ENCODE results near the gene SLC8A1.

The SLC8A1 gene

DNA sequence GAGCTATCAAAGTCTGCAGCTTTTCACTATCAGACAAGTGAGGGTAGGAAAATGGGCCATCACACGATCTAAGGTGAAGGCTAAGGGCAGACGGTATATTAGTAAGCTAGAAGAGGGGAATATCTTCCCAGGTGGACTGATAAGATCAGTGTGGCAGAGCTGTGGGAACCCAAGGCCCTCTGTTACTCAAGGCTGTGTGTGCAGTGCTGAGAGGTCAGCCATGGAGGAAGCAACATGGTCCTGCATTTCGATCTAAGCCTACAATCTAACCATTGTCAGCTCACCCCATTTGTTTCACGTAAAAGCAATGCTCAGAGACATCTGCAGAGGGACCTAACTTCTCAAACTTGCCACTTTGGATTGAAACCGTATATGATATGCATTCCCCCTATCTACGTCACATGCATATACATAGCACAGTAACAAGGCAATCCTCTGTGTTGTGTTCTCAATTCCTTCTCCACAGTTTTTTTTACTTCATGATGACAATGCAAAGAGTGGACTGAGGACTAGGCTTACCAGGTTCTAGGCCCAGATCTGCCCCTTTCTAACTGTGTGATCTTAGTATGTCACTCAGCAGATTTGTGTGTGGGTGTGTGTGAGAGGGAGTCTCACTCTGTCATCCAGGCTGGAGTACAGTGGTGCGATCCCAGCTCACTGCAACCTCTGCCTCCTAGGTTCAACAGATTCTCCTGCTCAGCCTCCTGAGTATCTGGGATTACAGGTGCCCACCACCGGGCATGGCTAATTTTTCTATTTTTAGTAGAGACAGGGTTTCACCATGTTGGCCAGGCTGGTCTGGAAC lies 45.2 kb downstream of the SLC8A1 start:
- no peak for DNase-seq (ENCODE audit: extremely low read depth, low read depth)
- no peak overlapping the region for H3K4me3 ChIP-seq (replicated peaks; ENCODE audit: low read depth, low read length)
- TF ChIP-seq, protein P1, sequence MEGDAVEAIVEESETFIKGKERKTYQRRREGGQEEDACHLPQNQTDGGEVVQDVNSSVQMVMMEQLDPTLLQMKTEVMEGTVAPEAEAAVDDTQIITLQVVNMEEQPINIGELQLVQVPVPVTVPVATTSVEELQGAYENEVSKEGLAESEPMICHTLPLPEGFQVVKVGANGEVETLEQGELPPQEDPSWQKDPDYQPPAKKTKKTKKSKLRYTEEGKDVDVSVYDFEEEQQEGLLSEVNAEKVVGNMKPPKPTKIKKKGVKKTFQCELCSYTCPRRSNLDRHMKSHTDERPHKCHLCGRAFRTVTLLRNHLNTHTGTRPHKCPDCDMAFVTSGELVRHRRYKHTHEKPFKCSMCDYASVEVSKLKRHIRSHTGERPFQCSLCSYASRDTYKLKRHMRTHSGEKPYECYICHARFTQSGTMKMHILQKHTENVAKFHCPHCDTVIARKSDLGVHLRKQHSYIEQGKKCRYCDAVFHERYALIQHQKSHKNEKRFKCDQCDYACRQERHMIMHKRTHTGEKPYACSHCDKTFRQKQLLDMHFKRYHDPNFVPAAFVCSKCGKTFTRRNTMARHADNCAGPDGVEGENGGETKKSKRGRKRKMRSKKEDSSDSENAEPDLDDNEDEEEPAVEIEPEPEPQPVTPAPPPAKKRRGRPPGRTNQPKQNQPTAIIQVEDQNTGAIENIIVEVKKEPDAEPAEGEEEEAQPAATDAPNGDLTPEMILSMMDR (IDR thresholded peaks at IDR 0.05; ENCODE audit: low read depth, low read length, missing control alignments), result no peak

GRCh38 chr2:40405465-40405864 lies 46.4 kb downstream of the SLC8A1 start:
- no peak overlapping the region for H3K4me3 ChIP-seq (replicated peaks; ENCODE audit: low read depth, low read length)
- TF ChIP-seq, protein P1 (IDR thresholded peaks at IDR 0.05; ENCODE audit: low read depth, low read length, missing control alignments), result no peak
- DNase-seq (ENCODE audit: extremely low read depth, low read depth), result no peak

- no peak overlapping the region for H3K4me3 ChIP-seq (replicated peaks; ENCODE audit: low read depth, low read length)
- TF ChIP-seq, protein P1 (IDR thresholded peaks at IDR 0.05; ENCODE audit: low read depth, low read length, missing control alignments), result no peak
- no peak for DNase-seq (ENCODE audit: extremely low read depth, low read depth)
Observed at GRCh38 chr2:40404517-40404916, 47.4 kb downstream of the SLC8A1 start.

DNA sequence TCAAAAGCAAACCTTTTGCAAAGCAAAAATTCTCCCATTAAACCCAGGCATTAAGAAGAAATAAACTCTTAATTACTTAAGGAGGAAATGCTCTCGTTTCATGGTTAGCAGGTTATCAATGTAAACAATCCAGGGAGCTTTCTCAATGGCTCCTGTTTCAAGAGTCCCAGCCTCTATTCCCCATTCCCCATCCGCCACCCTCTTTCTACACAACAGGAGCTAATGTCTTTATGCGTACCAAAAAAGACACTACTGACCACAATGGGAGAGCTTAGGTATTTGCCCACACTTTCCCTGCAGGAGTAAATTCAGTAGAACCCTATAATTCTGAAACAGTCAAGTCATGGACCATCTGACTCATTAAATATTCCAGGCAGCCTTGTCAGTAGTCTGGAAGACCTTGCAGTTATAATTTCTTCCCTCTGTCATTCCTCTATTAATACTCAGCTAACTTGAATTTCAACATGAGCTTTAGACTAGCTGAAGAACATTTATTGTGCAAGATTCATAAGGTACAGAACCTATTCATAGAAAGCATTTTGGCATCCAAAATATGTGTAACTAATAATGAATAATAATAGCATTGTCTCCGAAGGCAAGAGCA lies 48.6 kb downstream of the SLC8A1 start:
- no peak overlapping the region for H3K4me3 ChIP-seq (replicated peaks; ENCODE audit: low read depth, low read length)
- no peak for DNase-seq (ENCODE audit: extremely low read depth, low read depth)
- TF ChIP-seq, protein P1 (IDR thresholded peaks at IDR 0.05; ENCODE audit: low read depth, low read length, missing control alignments), result no peak

DNA sequence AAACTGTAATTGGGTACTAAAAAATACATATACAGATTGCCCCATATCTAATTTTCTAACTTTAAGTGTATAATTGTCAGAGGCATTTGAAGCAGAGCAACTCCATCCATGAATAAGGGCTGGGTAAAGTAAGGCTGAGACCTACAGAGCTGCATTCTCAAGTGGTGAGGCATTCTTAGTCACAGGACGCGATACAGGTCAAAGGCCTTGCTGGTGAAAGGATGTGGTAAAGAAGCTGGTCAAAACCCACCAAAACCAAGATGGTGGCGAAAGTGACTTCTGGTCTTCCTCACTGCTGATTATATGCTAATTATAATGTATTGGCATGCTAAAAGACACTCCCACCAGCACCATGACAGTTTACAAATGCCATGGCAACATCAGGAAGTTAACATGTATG lies 50.0 kb downstream of the SLC8A1 start:
- TF ChIP-seq, protein P1 (IDR thresholded peaks at IDR 0.05; ENCODE audit: low read depth, low read length, missing control alignments), result no peak
- H3K4me3 ChIP-seq (replicated peaks; ENCODE audit: low read depth, low read length), result no peak overlapping the region
- DNase-seq (ENCODE audit: extremely low read depth, low read depth), result peak; percentile 95

GRCh38 chr2:40400336-40400953 lies 51.4 kb downstream of the SLC8A1 start:
- no peak for DNase-seq (ENCODE audit: extremely low read depth, low read depth)
- H3K4me3 ChIP-seq (replicated peaks; ENCODE audit: low read depth, low read length), result no peak overlapping the region
- TF ChIP-seq, protein P1 (IDR thresholded peaks at IDR 0.05; ENCODE audit: low read depth, low read length, missing control alignments), result no peak

Measured in HFF-Myc (cell line).